DND-41 (cell line): ENCODE measurements around the gene ACO1.
A peak's percentile ranks its signal among the peaks of the same experiment; 100 is the strongest.

ENCODE experiments used
- ATAC-seq: fragments of 200-7000 bp; cut with Tn5 transposase; 3 replicates; pipeline ENCODE4 v1.9.1; 2021; ENCODE audit warnings: low read depth; ENCODE audit not compliant: insufficient read depth
- DNase-seq: peaks from one replicate; pipeline ENCODE4 v3.0.0-alpha.2; 2020
- H2AFZ ChIP-seq: 2 replicates; pipeline ENCODE4 v1.6.0; 2012; ENCODE audit warnings: low read depth, low read length
- H3K27ac ChIP-seq: 2 replicates; pipeline ENCODE4 v1.5.1; 2012; ENCODE audit warnings: low read length, inconsistent platforms
- H3K27me3 ChIP-seq: fragments of 200-600 bp; sonication (generic); 2 replicates; pipeline ENCODE4 v1.6.0; 2012; ENCODE audit warnings: low read length, mild to moderate bottlenecking, inconsistent platforms; ENCODE audit not compliant: insufficient read depth, poor library complexity
- H3K36me3 ChIP-seq: 2 replicates; pipeline ENCODE4 v1.5.1; 2012; ENCODE audit warnings: low read length, inconsistent platforms; ENCODE audit not compliant: insufficient read depth
- H3K4me1 ChIP-seq: 2 replicates; pipeline ENCODE4 v1.5.1; 2012; ENCODE audit warnings: mild to moderate bottlenecking, low read length; ENCODE audit not compliant: insufficient read depth
- H3K4me2 ChIP-seq: 2 replicates; pipeline ENCODE4 v1.6.0; 2012; ENCODE audit warnings: mild to moderate bottlenecking, moderate library complexity, low read length, inconsistent platforms; ENCODE audit not compliant: insufficient read depth
- H3K4me3 ChIP-seq, 2 experiments: fragments of 200-600 bp in 1 of 2; shearing (Covaris generic) in 1 of 2; 2 replicates each; pipeline ENCODE4 v1.5.1; 2012 to 2016; ENCODE audit warnings: inconsistent platforms in 2 of 2, low read length in 2 of 2, mild to moderate bottlenecking in 2 of 2, low read depth in 1 of 2, moderate library complexity in 1 of 2
- H3K79me2 ChIP-seq: 2 replicates; pipeline ENCODE4 v1.6.0; 2012; ENCODE audit warnings: low read length, inconsistent platforms; ENCODE audit not compliant: insufficient read depth
- H3K9ac ChIP-seq: 2 replicates; pipeline ENCODE4 v1.6.0; 2012; ENCODE audit warnings: low read depth, mild to moderate bottlenecking, inconsistent platforms, low read length, moderate library complexity
- H3K9me3 ChIP-seq: 2 replicates; pipeline ENCODE4 v1.5.1; 2012; ENCODE audit warnings: low read length, moderate library complexity, mild to moderate bottlenecking, inconsistent platforms; ENCODE audit not compliant: insufficient read depth, severe bottlenecking
- H4K20me1 ChIP-seq: 2 replicates; pipeline ENCODE4 v1.6.0; 2012; ENCODE audit warnings: low read length; ENCODE audit not compliant: insufficient read depth
- EZH2 ChIP-seq: IDR thresholded peaks from 3 replicates; pipeline ENCODE4 v1.6.1; 2012; ENCODE audit warnings: borderline replicate concordance, low read depth, mild to moderate bottlenecking, moderate library complexity, low read length, inconsistent platforms; ENCODE audit not compliant: severe bottlenecking
- TF ChIP-seq, protein P1 (sequence below): IDR thresholded peaks from 2 replicates; pipeline ENCODE4 v1.5.1; 2012; ENCODE audit warnings: borderline replicate concordance, low read length, moderate library complexity, mild to moderate bottlenecking; ENCODE audit not compliant: poor library complexity, severe bottlenecking; ENCODE audit errors: extremely low read depth

ACO1 gene

DNA sequence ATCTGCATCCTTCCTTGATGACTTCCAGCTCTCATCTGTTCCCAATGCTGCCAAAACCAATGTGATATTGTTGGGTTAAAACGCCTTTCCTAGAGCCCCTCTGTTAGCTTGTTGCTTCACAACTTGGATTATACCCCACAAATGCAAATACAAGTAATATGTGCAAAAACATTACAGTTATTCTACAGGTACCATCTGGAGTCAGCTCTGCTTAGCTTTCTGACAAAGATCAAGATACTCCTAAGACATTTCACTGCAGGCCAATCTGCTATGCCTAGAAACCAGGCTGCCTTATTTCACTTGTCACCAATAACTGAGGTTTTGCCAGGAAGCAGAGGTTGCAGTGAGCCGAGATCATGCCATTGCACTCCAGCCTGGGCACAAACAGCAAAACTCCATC is 36.9 kb upstream of the ACO1 start:
- TF ChIP-seq EZH2 = no peak
- TF ChIP-seq, protein P1, sequence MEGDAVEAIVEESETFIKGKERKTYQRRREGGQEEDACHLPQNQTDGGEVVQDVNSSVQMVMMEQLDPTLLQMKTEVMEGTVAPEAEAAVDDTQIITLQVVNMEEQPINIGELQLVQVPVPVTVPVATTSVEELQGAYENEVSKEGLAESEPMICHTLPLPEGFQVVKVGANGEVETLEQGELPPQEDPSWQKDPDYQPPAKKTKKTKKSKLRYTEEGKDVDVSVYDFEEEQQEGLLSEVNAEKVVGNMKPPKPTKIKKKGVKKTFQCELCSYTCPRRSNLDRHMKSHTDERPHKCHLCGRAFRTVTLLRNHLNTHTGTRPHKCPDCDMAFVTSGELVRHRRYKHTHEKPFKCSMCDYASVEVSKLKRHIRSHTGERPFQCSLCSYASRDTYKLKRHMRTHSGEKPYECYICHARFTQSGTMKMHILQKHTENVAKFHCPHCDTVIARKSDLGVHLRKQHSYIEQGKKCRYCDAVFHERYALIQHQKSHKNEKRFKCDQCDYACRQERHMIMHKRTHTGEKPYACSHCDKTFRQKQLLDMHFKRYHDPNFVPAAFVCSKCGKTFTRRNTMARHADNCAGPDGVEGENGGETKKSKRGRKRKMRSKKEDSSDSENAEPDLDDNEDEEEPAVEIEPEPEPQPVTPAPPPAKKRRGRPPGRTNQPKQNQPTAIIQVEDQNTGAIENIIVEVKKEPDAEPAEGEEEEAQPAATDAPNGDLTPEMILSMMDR = no peak
- ATAC-seq (no peak), DNase-seq (no peak)
- Histone ChIP-seq H3K4me2 (no peak overlapping the region), H2AFZ (no peak overlapping the region), H3K27me3 (no peaks in the 10 kb centered on the region), H3K36me3 (no peaks in the 10 kb centered on the region), H3K9ac (no peak overlapping the region), H3K4me1 (peaks cover 12% of the 10 kb centered on the region), H3K4me3 (no peak overlapping the region), H4K20me1 (no peaks in the 10 kb centered on the region), H3K27ac (no peak overlapping the region), H3K79me2 (no peaks in the 10 kb centered on the region), H3K9me3 (no peaks in the 10 kb centered on the region)

DNA sequence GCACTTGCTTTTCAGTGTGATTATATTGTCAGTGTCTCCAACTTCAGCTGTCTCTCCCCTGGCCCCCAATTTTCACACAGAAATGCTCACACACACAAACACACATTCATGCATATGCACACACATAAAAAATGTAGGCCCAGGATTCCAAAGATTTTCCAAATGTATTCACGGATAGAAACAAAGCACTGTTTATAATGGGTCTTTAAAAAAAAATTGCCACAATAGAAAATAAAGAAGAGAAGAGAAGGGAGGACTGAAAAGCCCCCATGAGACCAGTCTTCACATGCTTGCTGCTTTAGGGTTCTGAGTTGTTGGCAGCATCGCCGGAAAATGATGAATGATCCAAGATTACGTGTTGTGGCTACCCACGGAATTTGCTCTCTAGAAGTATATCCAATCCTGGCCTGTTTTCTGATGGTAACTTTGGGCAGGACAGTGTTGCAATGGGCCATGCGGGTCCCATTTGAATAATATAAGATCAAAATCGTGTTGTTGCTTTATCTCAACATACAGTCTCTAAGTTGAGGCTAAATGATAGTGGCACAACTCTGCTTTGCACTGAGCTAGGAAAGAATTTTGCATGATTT is 36.2 kb upstream of the ACO1 start:
- H3K4me1 ChIP-seq = peaks cover 12% of the 10 kb centered on the region
- TF ChIP-seq, protein P1 = no peak
- TF ChIP-seq EZH2 = no peak
- no peaks in the 10 kb centered on the region for H4K20me1 ChIP-seq
- H3K4me2 ChIP-seq = no peak overlapping the region
- no peak overlapping the region for H3K27ac ChIP-seq
- no peak for DNase-seq
- no peaks in the 10 kb centered on the region for H3K27me3 ChIP-seq
- H3K4me3 ChIP-seq = no peak overlapping the region
- no peaks in the 10 kb centered on the region for H3K79me2 ChIP-seq
- no peaks in the 10 kb centered on the region for H3K9me3 ChIP-seq
- no peaks in the 10 kb centered on the region for H3K36me3 ChIP-seq
- no peak overlapping the region for H2AFZ ChIP-seq
- H3K9ac ChIP-seq = no peak overlapping the region
- no peak for ATAC-seq

DNA sequence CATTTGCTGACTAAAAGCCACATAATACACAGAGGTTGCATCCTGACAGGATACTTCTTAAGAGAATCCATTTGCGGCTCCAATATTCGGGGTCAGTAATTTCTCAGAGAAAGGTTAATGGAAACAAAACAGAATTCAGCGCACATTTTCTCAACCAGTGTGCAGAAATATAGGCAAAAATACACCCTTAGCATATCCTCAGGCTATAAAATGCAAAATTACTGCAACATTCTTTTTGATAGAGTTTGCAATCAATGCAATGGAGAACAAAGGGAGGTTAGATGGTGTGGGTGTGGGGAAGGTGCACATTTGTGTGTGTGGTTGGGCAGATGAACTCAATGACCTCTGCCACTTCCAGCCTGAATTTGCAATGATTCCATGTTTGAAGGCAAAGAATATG is 35.4 kb upstream of the ACO1 start:
- Histone ChIP-seq H3K79me2 (no peaks in the 10 kb centered on the region), H4K20me1 (no peaks in the 10 kb centered on the region), H3K27me3 (no peaks in the 10 kb centered on the region), H2AFZ (no peak overlapping the region), H3K9ac (no peak overlapping the region), H3K36me3 (no peaks in the 10 kb centered on the region), H3K27ac (no peak overlapping the region), H3K4me2 (no peak overlapping the region), H3K4me1 (peaks cover 9% of the 10 kb centered on the region), H3K4me3 (no peak overlapping the region), H3K9me3 (no peaks in the 10 kb centered on the region)
- DNase-seq = no peak
- no peak for ATAC-seq
- TF ChIP-seq EZH2 = no peak
- TF ChIP-seq, protein P1 = no peak

DNA sequence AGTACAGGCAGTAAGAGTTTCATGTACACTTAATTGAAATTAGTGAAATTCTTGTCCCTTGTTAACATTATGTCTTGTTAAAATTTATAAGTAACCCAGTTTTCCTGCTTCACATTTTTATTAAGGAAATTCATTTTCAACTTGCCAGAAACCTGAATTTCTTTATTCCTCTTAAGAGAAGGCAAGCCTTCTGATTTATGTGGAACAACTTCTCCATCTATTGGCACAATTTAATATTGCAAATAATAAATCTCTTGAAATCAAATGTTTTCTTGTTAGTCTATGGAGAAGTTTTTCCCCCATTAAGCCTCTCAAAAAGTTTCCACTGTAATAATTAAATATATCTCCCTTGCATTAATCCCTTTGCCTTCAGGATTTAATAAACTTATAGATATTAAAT is 33.8 kb upstream of the ACO1 start:
- Histone ChIP-seq H3K27me3 (no peaks in the 10 kb centered on the region), H4K20me1 (no peaks in the 10 kb centered on the region), H3K9ac (no peak overlapping the region), H2AFZ (no peak overlapping the region), H3K79me2 (no peaks in the 10 kb centered on the region), H3K9me3 (no peaks in the 10 kb centered on the region), H3K4me3 (no peak overlapping the region), H3K27ac (no peak overlapping the region), H3K4me2 (no peak overlapping the region), H3K4me1 (no peaks in the 10 kb centered on the region), H3K36me3 (no peaks in the 10 kb centered on the region)
- TF ChIP-seq, protein P1 = peak; percentile 48
- no peak for TF ChIP-seq EZH2
- ATAC-seq (no peak), DNase-seq (no peak)
